ENCODE data around the gene TNK2.

DNA sequence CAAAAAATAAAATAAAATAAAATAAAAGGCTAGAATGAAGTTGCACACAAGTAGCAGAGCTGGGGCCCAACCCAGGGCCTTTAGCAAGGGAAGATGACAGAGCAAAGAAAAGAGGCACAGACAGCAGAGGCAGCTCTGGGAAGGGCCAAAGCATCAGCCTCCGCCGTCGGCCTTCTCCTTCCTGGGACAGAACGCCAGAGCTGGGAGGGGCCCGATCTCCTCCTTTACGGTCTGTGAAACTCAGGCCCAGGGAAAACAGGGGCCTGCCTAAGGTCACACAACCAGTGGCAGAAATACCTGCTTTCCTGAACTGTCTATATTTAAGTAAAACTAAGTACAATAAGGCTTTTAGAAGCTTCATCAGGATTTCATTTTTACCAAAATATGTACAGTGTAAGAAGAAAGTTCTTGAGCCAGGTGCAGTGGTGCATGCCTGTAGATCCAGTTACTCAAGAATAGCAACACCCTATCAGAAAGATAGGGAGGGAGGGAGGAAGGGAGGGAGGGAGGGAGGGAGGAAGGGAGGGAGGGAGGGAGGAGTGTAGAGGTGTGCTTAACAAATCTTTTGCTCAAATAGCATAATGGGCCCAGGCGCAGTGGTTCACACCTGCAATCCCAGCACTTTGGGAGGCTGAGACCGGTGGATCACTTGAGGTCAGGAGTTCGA is 53.6 kb downstream of the TNK2 start:
- no peak for TF ChIP-seq EZH2 (IDR thresholded peaks at IDR 0.05; ENCODE audit: insufficient read depth, low read length)
- TF ChIP-seq CTCF (IDR thresholded peaks at IDR 0.05; ENCODE audit: insufficient read depth, low read depth, low read length): no peak
